Chondrocyte (in vitro differentiated cells): Measurements from ENCODE around the gene CUL4A. TPM values are rescaled to one million over a fixed set of nuclear protein-coding genes. Genes with fewer than 3 reads are reported as not detected.

Source experiments
- DNase-seq: peaks from one replicate; pipeline ENCODE4 v3.0.0; 2021; ENCODE audit warnings: mixed read lengths, low spot score
- H3K27ac Mint-ChIP-seq: one replicate; pipeline ENCODE4 v1.8.0; 2021; ENCODE audit warnings: mild to moderate bottlenecking, moderate library complexity, mixed read lengths; ENCODE audit not compliant: unreplicated experiment
- H3K27me3 Mint-ChIP-seq: 2 replicates; pipeline ENCODE4 v1.8.0; 2021; ENCODE audit warnings: low read depth, mixed read lengths
- H3K36me3 Mint-ChIP-seq: 2 replicates; pipeline ENCODE4 v1.8.0; 2021; ENCODE audit warnings: low read depth, mixed read lengths
- H3K4me1 Mint-ChIP-seq: 2 replicates; pipeline ENCODE4 v1.8.0; 2021; ENCODE audit warnings: low read depth, mild to moderate bottlenecking, mixed read lengths
- H3K4me3 Mint-ChIP-seq: one replicate; pipeline ENCODE4 v1.8.0; 2021; ENCODE audit warnings: mild to moderate bottlenecking, moderate library complexity, mixed read lengths; ENCODE audit not compliant: unreplicated experiment
- H3K9me3 Mint-ChIP-seq: 2 replicates; pipeline ENCODE4 v1.8.0; 2021; ENCODE audit warnings: low read depth, mixed read lengths
- total RNA-seq: library from RNA; stranded (reverse); gene quantifications from 3 replicates; pipeline ENCODE4 v1.2.1, GENCODE V29; 2021
- TF ChIP-seq, protein P1 (sequence below): fragments of 200-600 bp; sonication (generic); IDR thresholded peaks from 2 replicates; pipeline ENCODE4 v1.5.0; 2021; ENCODE audit warnings: antibody characterized with exemption, mild to moderate bottlenecking, moderate library complexity

CUL4A gene
- total RNA-seq, 1 donor from 2014 or later = 64.6 TPM

DNA sequence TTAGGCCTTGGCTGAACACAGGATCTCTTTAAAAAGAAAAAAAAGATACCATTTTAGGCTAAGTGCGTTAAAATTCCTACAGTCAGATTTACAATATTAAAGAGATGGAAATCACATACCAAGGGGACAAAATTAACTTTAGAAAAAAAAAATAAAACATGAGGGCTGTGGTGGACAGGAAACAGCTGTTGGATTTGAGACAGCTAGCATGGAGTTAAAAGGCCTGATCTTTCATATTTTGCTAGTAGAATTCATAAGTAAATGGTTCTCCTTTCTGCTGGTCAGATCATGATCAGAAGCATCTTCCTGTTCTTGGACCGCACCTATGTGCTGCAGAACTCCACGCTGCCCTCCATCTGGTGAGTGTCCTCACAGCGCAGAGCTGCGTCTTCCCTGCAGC lies 19.7 kb downstream of the CUL4A start:
- Mint-ChIP-seq H3K27me3 (no peaks in the 10 kb centered on the region), H3K27ac (no peak overlapping the region), H3K36me3 (peaks cover 31% of the 10 kb centered on the region), H3K4me3 (no peak overlapping the region), H3K9me3 (no peaks in the 10 kb centered on the region), H3K4me1 (no peaks in the 10 kb centered on the region)
- TF ChIP-seq, protein P1, sequence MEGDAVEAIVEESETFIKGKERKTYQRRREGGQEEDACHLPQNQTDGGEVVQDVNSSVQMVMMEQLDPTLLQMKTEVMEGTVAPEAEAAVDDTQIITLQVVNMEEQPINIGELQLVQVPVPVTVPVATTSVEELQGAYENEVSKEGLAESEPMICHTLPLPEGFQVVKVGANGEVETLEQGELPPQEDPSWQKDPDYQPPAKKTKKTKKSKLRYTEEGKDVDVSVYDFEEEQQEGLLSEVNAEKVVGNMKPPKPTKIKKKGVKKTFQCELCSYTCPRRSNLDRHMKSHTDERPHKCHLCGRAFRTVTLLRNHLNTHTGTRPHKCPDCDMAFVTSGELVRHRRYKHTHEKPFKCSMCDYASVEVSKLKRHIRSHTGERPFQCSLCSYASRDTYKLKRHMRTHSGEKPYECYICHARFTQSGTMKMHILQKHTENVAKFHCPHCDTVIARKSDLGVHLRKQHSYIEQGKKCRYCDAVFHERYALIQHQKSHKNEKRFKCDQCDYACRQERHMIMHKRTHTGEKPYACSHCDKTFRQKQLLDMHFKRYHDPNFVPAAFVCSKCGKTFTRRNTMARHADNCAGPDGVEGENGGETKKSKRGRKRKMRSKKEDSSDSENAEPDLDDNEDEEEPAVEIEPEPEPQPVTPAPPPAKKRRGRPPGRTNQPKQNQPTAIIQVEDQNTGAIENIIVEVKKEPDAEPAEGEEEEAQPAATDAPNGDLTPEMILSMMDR = no peak
- DNase-seq = no peak

DNA sequence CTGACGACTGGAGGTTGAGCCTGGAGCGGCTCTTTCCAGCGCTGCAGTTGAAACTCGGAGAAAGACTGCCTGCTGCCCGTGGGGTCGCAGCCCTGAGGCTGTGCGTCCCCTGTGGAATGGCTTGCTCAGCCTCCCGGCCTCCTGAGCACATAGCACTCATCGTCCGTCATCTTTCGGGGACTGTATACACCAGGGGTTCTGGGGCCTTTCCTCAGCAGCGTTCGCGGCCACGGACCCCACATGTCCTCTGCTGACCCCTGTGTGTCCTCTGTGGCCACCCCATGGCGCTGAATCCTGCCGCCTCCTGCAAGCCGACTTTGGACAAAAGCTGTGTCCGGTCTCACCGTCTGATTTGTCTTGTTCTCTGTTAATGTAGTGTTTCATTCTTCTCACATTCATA lies 20.4 kb downstream of the CUL4A start:
- Mint-ChIP-seq H3K27ac (no peak overlapping the region), H3K9me3 (no peaks in the 10 kb centered on the region), H3K4me1 (no peaks in the 10 kb centered on the region), H3K27me3 (no peaks in the 10 kb centered on the region), H3K4me3 (no peak overlapping the region), H3K36me3 (peaks cover 30% of the 10 kb centered on the region)
- TF ChIP-seq, protein P1 = no peak
- no peak for DNase-seq

DNA sequence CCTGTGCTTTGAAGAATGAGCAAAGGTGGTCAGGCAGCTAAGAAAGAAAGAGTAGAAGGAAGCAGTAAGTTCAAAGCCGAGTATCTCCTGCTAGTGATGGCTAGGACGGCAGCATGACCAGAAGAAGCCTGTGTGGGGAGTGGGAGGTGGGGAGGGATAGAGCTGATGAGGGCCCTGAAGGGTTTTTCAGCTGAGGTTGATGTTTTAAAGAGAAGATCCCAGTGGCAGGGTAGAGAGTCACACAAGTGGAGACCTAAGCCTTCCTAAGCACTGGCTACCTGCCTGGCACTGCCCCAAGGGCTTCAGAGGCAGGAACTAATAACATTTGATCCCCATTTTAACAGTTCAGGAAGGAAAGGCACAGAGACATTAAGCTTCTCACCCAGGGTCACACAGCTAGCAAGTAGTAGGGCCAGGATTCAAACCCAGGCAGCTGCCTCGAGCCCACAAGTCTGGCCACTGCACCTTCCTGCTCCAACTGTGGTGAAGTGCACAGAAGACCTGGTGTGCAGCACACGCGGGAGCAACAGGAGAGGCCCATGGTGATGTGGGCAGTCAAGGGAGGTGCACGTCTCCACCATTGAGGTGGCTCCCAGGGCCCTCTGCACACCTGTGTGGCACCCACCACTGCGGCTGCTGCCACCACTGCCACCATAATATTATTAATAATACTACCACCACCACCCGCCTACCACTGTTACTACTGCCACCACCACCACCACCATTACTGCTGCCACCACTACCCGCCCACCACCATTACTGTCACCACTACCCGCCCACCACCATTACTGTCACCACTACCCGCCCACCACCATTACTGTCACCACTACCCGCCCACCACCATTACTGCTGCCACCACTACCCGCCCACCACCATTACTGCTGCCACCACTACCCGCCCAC lies 22.1 kb downstream of the CUL4A start:
- DNase-seq = no peak
- Mint-ChIP-seq H3K27ac (no peak overlapping the region), H3K9me3 (no peaks in the 10 kb centered on the region), H3K4me3 (no peak overlapping the region), H3K4me1 (no peaks in the 10 kb centered on the region), H3K27me3 (no peaks in the 10 kb centered on the region), H3K36me3 (peaks cover 34% of the 10 kb centered on the region)
- TF ChIP-seq, protein P1 = no peak

DNA sequence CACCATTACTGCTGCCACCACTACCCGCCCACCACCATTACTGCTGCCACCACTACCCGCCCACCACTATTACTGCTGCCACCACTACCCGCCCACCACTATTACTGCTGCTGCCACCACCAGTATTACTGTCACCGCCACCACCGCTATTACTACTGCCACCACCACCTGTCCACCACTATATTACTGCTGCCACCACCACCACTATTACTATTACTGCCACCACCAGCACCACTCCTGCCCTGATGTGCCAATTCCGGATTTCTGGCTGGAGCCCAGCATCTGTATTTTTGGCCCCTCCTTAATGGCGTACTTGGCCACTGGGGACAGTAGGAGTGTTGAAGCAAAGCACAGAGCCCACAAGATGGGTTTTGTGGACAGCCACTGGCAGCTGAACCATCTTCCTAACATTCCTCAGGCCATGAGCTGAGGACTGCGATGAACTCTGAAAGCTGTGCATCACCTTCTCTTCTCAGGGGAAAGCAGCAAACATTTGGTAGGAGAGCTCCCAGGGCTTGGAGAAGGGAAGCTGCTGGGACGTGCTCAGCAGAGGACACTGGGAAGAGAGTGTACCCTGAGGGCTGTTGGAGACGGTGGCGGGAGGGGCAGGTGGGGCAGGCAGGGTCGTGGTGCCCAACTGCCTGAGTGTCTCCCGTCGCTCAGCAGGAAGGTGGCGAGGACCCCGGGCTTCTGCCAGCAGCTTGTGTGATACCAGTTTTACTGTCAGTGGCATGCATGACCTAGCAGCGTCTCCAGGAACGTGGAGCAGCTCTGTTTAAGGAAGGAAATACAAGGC lies 23.0 kb downstream of the CUL4A start:
- peaks cover 34% of the 10 kb centered on the region for H3K36me3 Mint-ChIP-seq
- TF ChIP-seq, protein P1 = no peak
- DNase-seq = no peak
- H3K4me1 Mint-ChIP-seq = no peaks in the 10 kb centered on the region
- H3K9me3 Mint-ChIP-seq = no peaks in the 10 kb centered on the region
- no peak overlapping the region for H3K4me3 Mint-ChIP-seq
- no peaks in the 10 kb centered on the region for H3K27me3 Mint-ChIP-seq
- H3K27ac Mint-ChIP-seq = peak overlapping the region; percentile 12

DNA sequence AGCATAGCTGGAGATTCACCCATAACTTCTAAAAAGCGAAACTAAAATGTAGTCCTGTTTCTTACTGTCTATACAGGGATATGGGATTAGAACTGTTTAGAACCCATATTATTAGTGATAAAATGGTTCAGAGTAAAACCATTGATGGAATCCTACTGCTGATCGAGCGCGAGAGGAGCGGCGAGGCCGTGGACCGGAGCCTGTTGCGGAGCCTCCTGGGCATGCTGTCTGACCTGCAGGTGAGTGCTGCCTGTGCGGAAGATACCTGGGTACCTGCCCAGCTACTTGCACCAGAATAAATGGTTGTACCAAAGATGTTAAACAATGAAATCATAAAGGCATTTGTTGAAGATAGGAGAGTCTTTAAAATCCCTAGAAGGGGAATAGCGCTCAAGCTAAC lies 23.7 kb downstream of the CUL4A start:
- no peak overlapping the region for H3K27ac Mint-ChIP-seq
- H3K9me3 Mint-ChIP-seq = no peaks in the 10 kb centered on the region
- no peaks in the 10 kb centered on the region for H3K4me1 Mint-ChIP-seq
- no peak for DNase-seq
- H3K36me3 Mint-ChIP-seq = peaks cover 32% of the 10 kb centered on the region
- no peaks in the 10 kb centered on the region for H3K27me3 Mint-ChIP-seq
- TF ChIP-seq, protein P1 = no peak
- no peak overlapping the region for H3K4me3 Mint-ChIP-seq
